Uterus (tissue), 4 donors: ENCODE data around the gene NFKBIL1. TPM values are rescaled to one million over a fixed set of nuclear protein-coding genes. Genes with fewer than 3 reads are reported as not detected.

ENCODE experiments used
- DNase-seq, 2 donors: peaks; one replicate each; pipeline ENCODE4 v3.0.0-alpha.2; 2019 to 2020
- H3K27ac ChIP-seq, 2 donors: fragments of 200-600 bp; sonication (generic); 1 replicate in 1 of 2; 2 replicates in 1 of 2; pipeline ENCODE4 v1.5.1; 2016 to 2018
- H3K27me3 ChIP-seq, 2 donors: fragments of 200-600 bp; sonication (generic); one replicate each; pipeline ENCODE4 v1.5.1; 2018 to 2019; ENCODE audit warnings: control low read depth in 1 of 2
- H3K36me3 ChIP-seq, 2 donors: fragments of 200-600 bp; sonication (generic); one replicate each; pipeline ENCODE4 v1.5.1; 2019; ENCODE audit warnings: control low read depth in 1 of 2
- H3K4me1 ChIP-seq, 2 donors: fragments of 200-600 bp; sonication (generic); one replicate each; pipeline ENCODE4 v1.5.1; 2018 to 2019; ENCODE audit warnings: control low read depth in 1 of 2
- H3K4me3 ChIP-seq, 2 donors: fragments of 200-600 bp; sonication (generic); 1 replicate in 1 of 2; 2 replicates in 1 of 2; pipeline ENCODE4 v1.5.1; 2018 to 2019; ENCODE audit warnings: mild to moderate bottlenecking in 1 of 2
- H3K9me3 ChIP-seq, 2 donors: fragments of 200-600 bp; sonication (generic); one replicate each; pipeline ENCODE4 v1.5.1; 2019; ENCODE audit warnings: control low read depth in 1 of 2
- POLR2A ChIP-seq, 2 donors: fragments of 450-650 bp; IDR thresholded peaks; one replicate each; pipeline ENCODE4 v1.6.1; 2016; ENCODE audit warnings: antibody characterized with exemption in 2 of 2, mild to moderate bottlenecking in 1 of 2, moderate library complexity in 1 of 2
- intact Hi-C: fragments of 100-400 bp; cut with DNase I; formaldehyde crosslinking; loops from one replicate; pipeline ENCODE4 v1.15.1; 2023; ENCODE audit warnings: low total_unique reads
- small RNA-seq: library from RNA; depleted of rRNA; stranded (forward); fragments of <200 nt; gene quantifications from one replicate; pipeline ENCODE3, GENCODE V24; 2016
- total RNA-seq, 4 donors: library from RNA; depleted of rRNA in 3 of 4; stranded (reverse); fragments of >200 nt in 3 of 4; gene quantifications; one replicate each; pipeline versions ENCODE4 v1.1.0 to v1.2.4, GENCODE V29; 2014 to 2023
- TF ChIP-seq, protein P1 (sequence below), 4 experiments: fragments of 200-600 bp in 2 of 4; fragments of 450-650 bp in 2 of 4; sonication (generic) in 2 of 4; IDR thresholded peaks; one replicate each; pipeline ENCODE4 v1.5.1; 2016 to 2019; ENCODE audit warnings: antibody characterized with exemption in 4 of 4, mild to moderate bottlenecking in 2 of 4, moderate library complexity in 1 of 4
- donor health status: DM: yes; HTN: yes; CAD: no.

Gene NFKBIL1
- total RNA-seq, 4 donors from 2014 or later, result 19.7 to 38.5 (median 20.8) TPM

DNA sequence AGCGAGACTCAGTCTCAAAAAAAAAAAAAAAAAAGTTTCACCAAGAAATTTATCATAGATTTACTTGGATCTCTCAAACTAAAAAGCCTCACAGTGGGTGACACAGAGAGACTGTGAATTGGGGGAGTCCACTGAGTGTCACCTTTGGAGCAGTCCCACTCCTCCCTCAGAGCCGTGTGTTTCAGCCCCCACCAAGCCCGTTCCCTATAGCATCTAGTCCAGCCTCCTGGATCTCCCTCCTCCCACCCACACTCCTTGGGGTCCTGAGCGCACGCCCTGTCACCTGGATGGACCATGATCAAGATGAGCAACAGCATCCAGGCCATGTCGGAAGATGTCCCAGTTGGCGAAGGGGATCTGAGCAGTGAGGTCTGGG, 45.0 kb downstream of the NFKBIL1 start:
- no peak overlapping the region for H3K4me3 ChIP-seq
- intact Hi-C loops, result no loop called here
- no peaks in the 10 kb centered on the region for H3K27me3 ChIP-seq
- no peaks in the 10 kb centered on the region for H3K4me1 ChIP-seq
- DNase-seq, result no peak
- no peaks in the 10 kb centered on the region for H3K9me3 ChIP-seq
- no peaks in the 10 kb centered on the region for H3K36me3 ChIP-seq
- H3K27ac ChIP-seq, result no peak overlapping the region
- TF ChIP-seq, protein P1, sequence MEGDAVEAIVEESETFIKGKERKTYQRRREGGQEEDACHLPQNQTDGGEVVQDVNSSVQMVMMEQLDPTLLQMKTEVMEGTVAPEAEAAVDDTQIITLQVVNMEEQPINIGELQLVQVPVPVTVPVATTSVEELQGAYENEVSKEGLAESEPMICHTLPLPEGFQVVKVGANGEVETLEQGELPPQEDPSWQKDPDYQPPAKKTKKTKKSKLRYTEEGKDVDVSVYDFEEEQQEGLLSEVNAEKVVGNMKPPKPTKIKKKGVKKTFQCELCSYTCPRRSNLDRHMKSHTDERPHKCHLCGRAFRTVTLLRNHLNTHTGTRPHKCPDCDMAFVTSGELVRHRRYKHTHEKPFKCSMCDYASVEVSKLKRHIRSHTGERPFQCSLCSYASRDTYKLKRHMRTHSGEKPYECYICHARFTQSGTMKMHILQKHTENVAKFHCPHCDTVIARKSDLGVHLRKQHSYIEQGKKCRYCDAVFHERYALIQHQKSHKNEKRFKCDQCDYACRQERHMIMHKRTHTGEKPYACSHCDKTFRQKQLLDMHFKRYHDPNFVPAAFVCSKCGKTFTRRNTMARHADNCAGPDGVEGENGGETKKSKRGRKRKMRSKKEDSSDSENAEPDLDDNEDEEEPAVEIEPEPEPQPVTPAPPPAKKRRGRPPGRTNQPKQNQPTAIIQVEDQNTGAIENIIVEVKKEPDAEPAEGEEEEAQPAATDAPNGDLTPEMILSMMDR (IDR thresholded peaks at IDR 0.05), result no peak
- TF ChIP-seq POLR2A (IDR thresholded peaks at IDR 0.05), result no peak

DNA sequence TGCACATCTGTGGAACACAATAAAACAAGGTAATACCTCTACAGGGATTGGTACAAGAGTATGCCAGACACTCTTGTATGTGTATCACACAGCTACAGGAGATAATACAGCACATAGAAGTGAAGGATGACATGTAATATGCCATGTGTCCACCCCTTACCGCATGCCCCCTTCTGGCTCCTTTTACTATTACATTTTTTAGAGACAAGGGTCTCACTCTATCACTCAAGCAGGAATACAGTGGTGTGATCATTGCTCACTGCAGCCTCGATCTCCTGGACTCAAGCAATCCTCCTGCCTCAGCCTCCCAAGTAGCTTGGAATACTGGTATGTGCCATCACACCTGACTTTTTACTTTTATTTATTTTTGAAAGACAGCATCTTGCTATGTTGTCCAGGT, 49.6 kb downstream of the NFKBIL1 start:
- TF ChIP-seq POLR2A (IDR thresholded peaks at IDR 0.05), result no peak
- TF ChIP-seq, protein P1 (IDR thresholded peaks at IDR 0.05), result peak in 1 of 4 experiments; percentile 25
- H3K4me1 ChIP-seq, result no peaks in the 10 kb centered on the region
- H3K27ac ChIP-seq, result no peak overlapping the region
- H3K4me3 ChIP-seq, result no peak overlapping the region
- no peaks in the 10 kb centered on the region for H3K36me3 ChIP-seq
- no peak for DNase-seq
- intact Hi-C loops, result loop anchor here (5.0 kb wide), 1 partner anchor 50 kb away; the partner anchor contains the start of genes ATP6V1G2 and NFKBIL1
- H3K9me3 ChIP-seq, result no peaks in the 10 kb centered on the region
- H3K27me3 ChIP-seq, result no peaks in the 10 kb centered on the region

DNA sequence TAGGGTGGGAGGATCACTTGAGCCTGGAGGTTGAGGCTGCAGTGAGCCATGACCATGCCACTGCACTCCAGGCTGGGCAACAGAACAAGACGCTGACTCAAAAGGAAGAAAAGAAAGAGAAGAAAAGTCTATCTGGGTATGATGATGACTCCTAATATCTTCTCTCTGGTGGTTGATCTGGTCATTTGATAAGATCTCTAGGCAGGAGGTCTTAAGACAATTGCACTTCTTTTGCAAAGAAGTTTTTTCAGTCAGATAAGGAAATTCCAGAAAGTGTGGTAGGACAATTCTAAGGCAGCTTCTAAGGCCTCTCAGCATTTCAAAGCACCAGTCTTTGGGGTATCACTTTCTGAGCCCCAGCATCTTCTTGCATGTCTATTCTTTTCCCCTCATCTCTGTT, 59.9 kb downstream of the NFKBIL1 start:
- Histone ChIP-seq H3K4me3 (no peak overlapping the region), H3K4me1 (no peaks in the 10 kb centered on the region), H3K9me3 (no peaks in the 10 kb centered on the region), H3K27me3 (no peaks in the 10 kb centered on the region), H3K36me3 (no peaks in the 10 kb centered on the region), H3K27ac (no peak overlapping the region)
- DNase-seq, result no peak
- TF ChIP-seq POLR2A (IDR thresholded peaks at IDR 0.05), result no peak
- TF ChIP-seq, protein P1 (IDR thresholded peaks at IDR 0.05), result no peak
- intact Hi-C loops, result no loop called here

Small RNAs within 50 kb of the gene (small RNA-seq; reads per million reads assigned to genes)
- gene AL663061.1 (not detected), gene SNORD117 (537 reads per million, percentile 97 among the genes with 10 or more reads in this experiment), gene SNORD84 (not detected)

Other genes starting within 250 kb of the NFKBIL1 start
- 1,000 to 10,000 TPM in 1 of 4 donors, 100 to 1,000 TPM in 3; 134 to 1,272 (median 737) TPM for gene HLA-B, start 190.4 kb upstream of the NFKBIL1 start, total RNA-seq
- 10 to 100 TPM in 3 of 4 donors, 1 to 10 TPM in 1; 9.1 to 31.7 (median 17.2) TPM for gene MICA, start 144.0 kb upstream of the NFKBIL1 start, total RNA-seq
- gene MICB, start 49.5 kb upstream of the NFKBIL1 start, total RNA-seq, result 1 to 10 TPM; 1.9 to 4.8 (median 2.9) TPM
- not detected for gene MCCD1, start 18.6 kb upstream of the NFKBIL1 start, total RNA-seq
- 100 to 1,000 TPM; 119 to 429 (median 282) TPM for gene DDX39B, start 5.6 kb upstream of the NFKBIL1 start, total RNA-seq
- 1 to 10 TPM in 2 of 4 donors, not detected in 2; 1.2 to 1.6 TPM for gene ATP6V1G2, start 1.0 kb upstream of the NFKBIL1 start, total RNA-seq
- gene LTA, start 24.7 kb downstream of the NFKBIL1 start, total RNA-seq, result under 1 TPM in 1 of 4 donors, not detected in 3; 0.30 TPM
- 1 to 10 TPM in 1 of 4 donors, not detected in 3; 1.3 TPM for gene TNF, start 28.0 kb downstream of the NFKBIL1 start, total RNA-seq
- 1 to 10 TPM in 1 of 4 donors, not detected in 3; 1.5 TPM for gene LTB, start 34.8 kb downstream of the NFKBIL1 start, total RNA-seq
- 100 to 1,000 TPM in 1 of 4 donors, 1 to 10 TPM in 2, not detected in 1; 2.6 to 229 (median 3.2) TPM for gene LST1, start 38.7 kb downstream of the NFKBIL1 start, total RNA-seq
- not detected for gene NCR3, start 45.4 kb downstream of the NFKBIL1 start, total RNA-seq
- gene AIF1, start 67.6 kb downstream of the NFKBIL1 start, total RNA-seq, result 10 to 100 TPM in 2 of 4 donors, 1 to 10 TPM in 2; 1.5 to 25.6 (median 14.5) TPM
- 100 to 1,000 TPM in 1 of 4 donors, 10 to 100 TPM in 3; 35.4 to 218 (median 48.0) TPM for gene PRRC2A, start 73.1 kb downstream of the NFKBIL1 start, total RNA-seq
- gene BAG6, start 105.1 kb downstream of the NFKBIL1 start, total RNA-seq, result 100 to 1,000 TPM in 3 of 4 donors, 10 to 100 TPM in 1; 92.2 to 233 (median 139) TPM
- 1 to 10 TPM in 3 of 4 donors, not detected in 1; 1.9 to 2.9 (median 2.6) TPM for gene APOM, start 108.3 kb downstream of the NFKBIL1 start, total RNA-seq
- 10 to 100 TPM in 3 of 4 donors, 1 to 10 TPM in 1; 6.2 to 31.9 (median 24.6) TPM for gene C6orf47, start 113.2 kb downstream of the NFKBIL1 start, total RNA-seq
- gene GPANK1, start 117.4 kb downstream of the NFKBIL1 start, total RNA-seq, result 10 to 100 TPM in 3 of 4 donors, 1 to 10 TPM in 1; 5.1 to 25.6 (median 15.4) TPM
- 100 to 1,000 TPM in 3 of 4 donors, 10 to 100 TPM in 1; 67.5 to 157 (median 107) TPM for gene CSNK2B, start 118.5 kb downstream of the NFKBIL1 start, total RNA-seq
- gene LY6G5B, start 122.4 kb downstream of the NFKBIL1 start, total RNA-seq, result 10 to 100 TPM in 1 of 4 donors, 1 to 10 TPM in 3; 1.0 to 27.4 (median 4.3) TPM
- 1 to 10 TPM in 3 of 4 donors, not detected in 1; 1.0 to 4.4 (median 3.8) TPM for gene LY6G5C, start 133.5 kb downstream of the NFKBIL1 start, total RNA-seq
- gene ABHD16A, start 155.7 kb downstream of the NFKBIL1 start, total RNA-seq, result 10 to 100 TPM; 25.9 to 50.9 (median 37.9) TPM
- gene LY6G6F, start 159.3 kb downstream of the NFKBIL1 start, total RNA-seq, result not detected
- gene LY6G6D, start 167.7 kb downstream of the NFKBIL1 start, total RNA-seq, result 1 to 10 TPM in 1 of 4 donors, not detected in 3; 2.0 TPM
- 1 to 10 TPM in 1 of 4 donors, not detected in 3; 1.4 TPM for gene LY6G6C, start 174.1 kb downstream of the NFKBIL1 start, total RNA-seq
- gene MPIG6B, start 175.8 kb downstream of the NFKBIL1 start, total RNA-seq, result under 1 TPM in 1 of 4 donors, not detected in 3; 0.49 TPM
- gene DDAH2, start 181.7 kb downstream of the NFKBIL1 start, total RNA-seq, result 100 to 1,000 TPM in 3 of 4 donors, 10 to 100 TPM in 1; 97.6 to 240 (median 158) TPM
- 100 to 1,000 TPM; 173 to 328 (median 216) TPM for gene CLIC1, start 188.9 kb downstream of the NFKBIL1 start, total RNA-seq
- gene MSH5, start 192.4 kb downstream of the NFKBIL1 start, total RNA-seq, result 10 to 100 TPM in 3 of 4 donors, not detected in 1; 16.7 to 41.5 (median 22.1) TPM
- gene SAPCD1, start 215.0 kb downstream of the NFKBIL1 start, total RNA-seq, result 1 to 10 TPM in 2 of 4 donors, not detected in 2; 1.7 to 4.4 TPM
- gene VWA7, start 229.7 kb downstream of the NFKBIL1 start, total RNA-seq, result 10 to 100 TPM in 1 of 4 donors, 1 to 10 TPM in 2, under 1 TPM in 1; 0.88 to 24.1 (median 3.1) TPM
- 100 to 1,000 TPM in 1 of 4 donors, 10 to 100 TPM in 3; 35.6 to 118 (median 53.4) TPM for gene VARS1, start 248.1 kb downstream of the NFKBIL1 start, total RNA-seq